LoVo (cell line): Measurements from ENCODE around the gene CDKN1C.
"Not testable (repeated sequence)": the region's sequence is repeated elsewhere in the genome, so short reads cannot be mapped to it uniquely, and the experiment has no call there.

Source experiments
- DNase-seq: peaks from one replicate; pipeline ENCODE4 v3.0.0-alpha.2; 2016; ENCODE audit warnings: low spot score

CDKN1C gene

GRCh38 chr11:2909133-2909902 is 23.7 kb upstream of the CDKN1C start:
- no peak for DNase-seq

- DNase-seq, result no peak
Measured at GRCh38 chr11:2908130-2908529, 22.6 kb upstream of the CDKN1C start.

- DNase-seq, result not testable (repeated sequence)
Measured at GRCh38 chr11:2905299-2905698, 19.7 kb upstream of the CDKN1C start.

GRCh38 chr11:2904153-2905052 is 18.8 kb upstream of the CDKN1C start:
- DNase-seq, result peak; percentile 77

- DNase-seq, result no peak
Measured at GRCh38 chr11:2903672-2904011, 18.1 kb upstream of the CDKN1C start.

GRCh38 chr11:2902784-2903671 is 17.5 kb upstream of the CDKN1C start:
- DNase-seq, result peak; percentile 47

- DNase-seq, result peak; percentile 96
Measured at GRCh38 chr11:2901854-2902783, 16.5 kb upstream of the CDKN1C start.

GRCh38 chr11:2901196-2901796 is 15.7 kb upstream of the CDKN1C start:
- no peak for DNase-seq

GRCh38 chr11:2899080-2899783 is 13.7 kb upstream of the CDKN1C start:
- no peak for DNase-seq

GRCh38 chr11:2898366-2899079 is 12.9 kb upstream of the CDKN1C start:
- peak; percentile 15 for DNase-seq

- no peak for DNase-seq
Measured at GRCh38 chr11:2897048-2897447, 11.5 kb upstream of the CDKN1C start.

GRCh38 chr11:2896047-2896446 is 10.5 kb upstream of the CDKN1C start:
- DNase-seq, result no peak

GRCh38 chr11:2893935-2894334 is 8.4 kb upstream of the CDKN1C start:
- DNase-seq, result no peak

GRCh38 chr11:2892967-2893528 is 7.5 kb upstream of the CDKN1C start:
- no peak for DNase-seq

GRCh38 chr11:2892215-2892966 is 6.8 kb upstream of the CDKN1C start:
- DNase-seq, result peak; percentile 11

- DNase-seq, result no peak
Measured at GRCh38 chr11:2891326-2892214, 6.0 kb upstream of the CDKN1C start.
